Measurements from ENCODE around the gene DPH2. TPM values are rescaled to one million over a fixed set of nuclear protein-coding genes. Genes with fewer than 3 reads are reported as not detected.

The DPH2 gene
- total RNA-seq, 1 donor from 2014 or later = 14.8 TPM

DNA sequence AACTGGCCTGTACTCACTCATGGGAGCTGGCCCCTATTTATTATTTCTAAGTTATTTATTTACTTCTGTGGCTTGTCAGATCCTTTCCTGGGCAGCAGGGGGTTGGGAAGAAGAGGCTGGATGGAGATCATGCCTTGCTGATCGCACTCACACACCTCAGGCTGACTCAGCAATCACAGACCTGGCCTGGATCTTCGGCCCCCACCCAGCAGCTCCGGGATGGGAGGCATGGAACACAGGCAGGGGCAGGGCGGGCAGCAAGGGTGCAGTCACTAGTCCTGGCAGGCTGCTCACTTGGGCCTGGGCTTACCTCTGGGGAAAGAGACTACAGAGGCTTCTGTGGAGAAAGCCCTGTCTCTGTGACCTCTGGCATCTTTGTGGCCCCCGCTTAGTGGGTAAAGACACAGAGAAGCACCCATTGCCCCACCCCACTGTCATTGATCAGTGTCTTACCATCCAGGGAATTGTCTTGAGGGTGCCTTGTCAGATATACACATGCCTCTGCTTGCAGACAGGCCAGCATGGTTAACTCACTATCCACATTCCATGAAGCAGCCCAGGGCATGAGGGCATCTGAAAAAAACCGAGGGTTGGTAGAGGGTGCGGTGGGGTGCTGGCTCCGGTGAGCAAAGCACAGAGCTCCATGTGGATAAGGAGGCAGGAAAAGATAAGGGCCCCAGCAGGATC, 32.5 kb upstream of the DPH2 start:
- DNase-seq (ENCODE audit: missing footprints) = no peak
- intact Hi-C loops (cut with DNase I) = loop anchor here (10.0 kb wide), 1 partner anchor 103 kb away; no protein-coding TSS in a partner anchor
- no peak for ATAC-seq

DNA sequence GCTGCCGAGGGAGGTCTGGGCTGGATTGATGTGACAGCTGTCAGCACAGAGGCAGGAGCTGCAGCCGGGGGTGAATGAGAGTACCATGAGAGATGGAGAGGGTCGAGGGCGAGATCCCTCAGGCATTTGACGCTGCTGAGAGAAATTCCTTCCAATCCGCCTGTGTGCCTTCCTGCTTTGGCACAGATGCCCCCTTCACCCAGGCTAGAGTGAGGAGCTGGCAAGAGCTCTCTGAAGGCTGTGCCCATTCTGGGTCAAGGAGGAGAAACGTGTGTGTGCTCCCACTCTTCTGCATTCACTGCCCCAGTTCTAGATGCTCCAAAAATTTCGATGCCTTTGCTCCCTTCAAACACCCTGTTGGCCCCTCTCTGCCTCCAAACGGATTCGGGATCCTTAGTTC, 31.4 kb upstream of the DPH2 start:
- ATAC-seq (no peak), DNase-seq (ENCODE audit: missing footprints) (no peak)
- intact Hi-C loops (cut with DNase I) = loop anchor here (10.0 kb wide), 1 partner anchor 104 kb away; no protein-coding TSS in a partner anchor

DNA sequence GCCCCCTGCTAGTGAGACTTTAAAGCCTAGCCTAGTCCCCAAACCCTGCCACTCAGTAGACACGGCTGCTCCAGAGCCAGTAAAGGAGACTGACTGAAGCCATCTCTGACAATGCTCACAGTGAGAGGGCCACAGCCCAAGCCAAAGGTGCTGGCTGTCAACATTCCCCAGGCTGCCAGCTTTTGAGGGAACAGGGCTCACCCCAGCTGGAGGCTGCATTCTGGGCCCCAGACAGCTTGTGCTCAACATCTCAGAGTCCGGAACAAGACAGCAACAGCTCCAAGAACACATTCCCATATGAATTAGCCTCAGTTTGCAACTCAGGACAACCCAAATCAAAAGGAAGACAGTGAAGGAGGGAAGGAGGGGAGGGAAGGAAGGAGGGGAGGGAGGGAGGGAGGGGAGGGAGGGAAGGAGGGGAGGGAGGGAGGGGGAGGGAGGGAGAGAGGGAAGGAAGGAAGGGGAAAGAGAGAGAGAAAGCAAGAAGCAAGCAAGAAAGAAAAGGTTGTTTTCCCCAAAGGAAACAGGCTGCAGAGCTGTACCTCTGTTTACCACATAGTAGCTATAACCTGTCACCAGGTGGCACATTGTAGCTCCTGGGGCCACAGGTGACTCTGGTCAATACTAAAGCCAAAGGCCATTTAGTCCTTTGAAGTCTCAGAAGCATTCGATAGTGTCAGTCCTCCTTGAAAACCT, 30.8 kb upstream of the DPH2 start:
- DNase-seq (ENCODE audit: missing footprints) (no peak), ATAC-seq (peak; percentile 69)
- intact Hi-C loops (cut with DNase I) = loop anchor here (10.0 kb wide), 1 partner anchor 104 kb away; no protein-coding TSS in a partner anchor

DNA sequence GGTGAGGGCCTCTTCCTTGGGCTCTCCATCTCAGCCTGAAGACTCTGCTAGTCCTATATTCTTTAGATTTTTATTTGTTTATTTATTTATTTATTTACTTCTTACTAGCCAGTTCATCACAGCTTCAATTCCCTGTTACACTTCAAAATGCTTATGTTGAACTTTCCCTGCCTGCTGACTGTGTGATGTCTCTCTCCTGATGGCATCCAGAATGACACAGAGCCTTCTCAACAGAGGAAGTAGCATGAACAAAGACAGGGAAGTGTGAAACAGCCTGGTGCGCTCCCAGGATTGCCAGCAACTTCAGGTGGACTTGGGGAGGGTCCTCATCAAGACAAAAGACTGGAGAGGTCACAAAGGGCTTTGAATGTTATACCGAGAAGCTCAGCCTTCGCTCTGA, 27.4 kb upstream of the DPH2 start:
- DNase-seq (ENCODE audit: missing footprints) (no peak), ATAC-seq (no peak)
- intact Hi-C loops (cut with DNase I) = no loop called here

DNA sequence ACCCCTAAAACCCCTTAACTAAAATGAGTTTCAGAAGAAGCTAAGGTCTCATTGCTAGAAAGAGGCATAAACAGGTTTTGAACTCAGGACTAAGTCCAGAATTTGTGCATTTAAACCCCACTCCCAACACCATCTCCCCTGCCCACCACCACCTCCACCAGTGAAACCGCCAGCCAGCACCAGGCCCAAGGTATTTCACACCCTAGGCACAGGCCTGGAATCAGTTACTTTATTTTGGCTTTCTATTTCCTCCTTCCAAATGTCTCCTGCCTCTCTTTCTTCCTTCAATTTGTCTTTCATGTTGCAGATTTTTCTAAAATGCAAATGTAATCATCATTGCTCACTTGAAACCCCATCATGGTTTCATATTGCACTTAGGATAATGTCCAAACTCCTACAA, 24.9 kb upstream of the DPH2 start:
- DNase-seq (ENCODE audit: missing footprints) (no peak), ATAC-seq (no peak)
- intact Hi-C loops (cut with DNase I) = loop anchor here (5.0 kb wide), 1 partner anchor 183 kb away; no protein-coding TSS in a partner anchor

DNA sequence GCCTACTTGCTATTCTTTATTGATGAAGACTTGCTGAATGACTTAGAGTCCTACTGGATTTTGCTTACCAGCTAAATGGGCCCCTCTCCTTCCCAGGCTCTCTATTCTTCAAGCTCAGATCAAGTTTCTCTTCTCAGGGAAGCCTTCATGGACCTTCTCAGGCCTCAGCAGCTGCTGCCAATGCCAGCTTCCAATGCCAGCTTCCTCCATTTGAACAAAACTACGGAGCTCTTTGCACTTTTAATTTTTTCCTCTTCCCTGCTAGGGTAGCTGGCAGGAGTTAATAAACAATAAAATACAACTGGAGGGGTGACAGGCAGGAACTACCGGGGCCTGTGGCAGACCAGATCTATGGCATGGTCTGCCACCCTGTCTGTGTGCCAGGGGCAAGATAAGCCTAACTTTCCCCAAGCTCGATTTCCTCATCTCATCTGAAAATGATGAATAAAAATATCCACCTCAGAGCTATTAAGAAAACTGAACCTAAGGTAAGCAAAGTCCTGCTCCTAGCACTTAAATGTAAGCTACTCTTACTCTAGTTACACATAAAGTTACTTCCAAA, 24.1 kb upstream of the DPH2 start:
- ATAC-seq (no peak), DNase-seq (ENCODE audit: missing footprints) (no peak)
- intact Hi-C loops (cut with DNase I) = loop anchor here (1.0 to 5.0 kb wide), 2 partner anchors 29 to 183 kb away; partner anchors contain the start of gene ATP6V0B

DNA sequence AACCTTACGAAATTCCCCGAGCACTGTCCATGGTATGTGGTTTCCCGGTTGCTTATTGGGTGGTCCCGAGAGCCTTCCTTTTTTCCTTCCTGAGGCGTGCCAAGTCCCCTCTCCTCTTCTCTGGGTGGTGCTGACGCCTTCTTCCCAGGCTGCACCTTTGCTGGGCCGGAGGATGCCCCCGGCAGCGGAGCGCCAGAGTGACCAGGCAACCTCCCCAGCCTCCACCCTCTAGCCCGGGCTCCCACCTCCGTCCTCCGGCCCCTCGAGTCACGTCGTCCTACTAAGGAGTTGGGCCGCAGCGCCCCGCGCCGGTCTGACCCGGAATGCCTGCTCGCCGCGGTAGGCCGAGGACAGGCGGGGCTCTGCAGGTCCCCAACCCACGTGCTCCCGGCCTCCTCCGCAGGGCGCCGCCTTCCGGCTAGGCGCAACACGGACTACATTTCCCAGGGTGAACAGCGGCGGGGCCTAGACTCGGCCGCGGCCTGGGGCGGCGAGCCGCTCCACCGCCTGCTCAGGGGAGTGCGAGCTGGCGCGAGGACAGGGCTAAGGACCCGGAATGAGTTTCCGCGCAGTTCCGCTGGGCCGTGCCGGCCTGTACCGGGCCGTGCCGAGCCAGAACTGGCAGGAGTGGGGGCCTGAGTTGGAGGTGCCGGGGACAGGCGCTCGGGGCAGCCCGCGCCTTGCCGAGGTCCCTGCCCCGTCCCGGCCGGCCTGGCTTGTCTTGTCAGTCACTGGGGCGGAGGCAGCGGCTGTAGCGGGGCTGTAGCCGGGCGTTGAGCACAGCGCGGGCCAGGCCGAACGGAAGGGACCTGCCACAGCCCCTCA, 23.4 kb upstream of the DPH2 start, which contains the start of gene IPO13:
Gene IPO13 (plus strand): TSS at position 715 of the 825 bp plus-strand sequence. CDS start 651 bp downstream, outside the sequence.
- peak; percentile 98 for DNase-seq (ENCODE audit: missing footprints)
- intact Hi-C loops (cut with DNase I) = loop anchor here (1.0 to 5.0 kb wide), 2 partner anchors 28 to 184 kb away; partner anchors contain the start of gene ATP6V0B
- peak; percentile 98 for ATAC-seq

DNA sequence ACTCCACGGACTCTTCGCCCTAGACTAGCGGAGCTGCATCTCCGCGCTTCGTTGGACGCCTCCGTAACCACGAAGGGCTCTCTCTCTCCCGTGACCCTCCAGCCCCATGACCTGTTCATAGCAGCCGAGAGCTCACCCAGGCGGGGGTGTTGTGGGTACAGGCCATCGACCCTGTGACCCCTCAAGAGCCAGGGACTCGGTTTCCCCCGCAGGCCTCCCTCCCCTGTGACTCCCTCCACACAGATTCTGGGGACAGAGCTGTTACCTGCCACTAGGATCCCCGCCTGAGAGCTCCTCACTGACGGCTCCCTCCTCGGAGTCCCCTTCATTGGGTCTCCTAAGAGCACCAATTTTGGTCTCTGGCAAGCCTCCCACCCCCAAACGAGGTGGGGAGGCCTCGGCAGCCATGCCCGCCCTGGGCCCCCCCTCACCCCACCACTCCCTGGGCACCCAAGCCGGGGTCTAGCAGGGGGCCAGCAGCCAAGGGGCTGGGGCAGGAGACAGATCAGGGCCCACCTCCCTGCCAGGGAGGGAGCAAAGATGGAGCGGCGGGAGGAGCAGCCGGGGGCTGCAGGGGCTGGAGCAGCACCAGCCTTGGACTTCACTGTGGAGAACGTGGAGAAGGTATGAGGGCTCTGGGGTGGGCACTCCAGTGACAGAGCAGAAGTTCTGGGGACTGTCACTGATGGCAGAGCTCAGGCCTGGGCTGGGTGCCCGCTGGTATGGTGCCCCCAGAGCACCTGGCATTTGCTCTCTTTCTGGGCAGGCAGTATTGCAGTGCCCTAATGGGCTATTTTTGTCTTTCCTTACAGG, 22.5 kb upstream of the DPH2 start:
- intact Hi-C loops (cut with DNase I) = loop anchor here (5.0 kb wide), 1 partner anchor 185 kb away; no protein-coding TSS in a partner anchor
- no peak for DNase-seq (ENCODE audit: missing footprints)
- ATAC-seq = peak; percentile 38

DNA sequence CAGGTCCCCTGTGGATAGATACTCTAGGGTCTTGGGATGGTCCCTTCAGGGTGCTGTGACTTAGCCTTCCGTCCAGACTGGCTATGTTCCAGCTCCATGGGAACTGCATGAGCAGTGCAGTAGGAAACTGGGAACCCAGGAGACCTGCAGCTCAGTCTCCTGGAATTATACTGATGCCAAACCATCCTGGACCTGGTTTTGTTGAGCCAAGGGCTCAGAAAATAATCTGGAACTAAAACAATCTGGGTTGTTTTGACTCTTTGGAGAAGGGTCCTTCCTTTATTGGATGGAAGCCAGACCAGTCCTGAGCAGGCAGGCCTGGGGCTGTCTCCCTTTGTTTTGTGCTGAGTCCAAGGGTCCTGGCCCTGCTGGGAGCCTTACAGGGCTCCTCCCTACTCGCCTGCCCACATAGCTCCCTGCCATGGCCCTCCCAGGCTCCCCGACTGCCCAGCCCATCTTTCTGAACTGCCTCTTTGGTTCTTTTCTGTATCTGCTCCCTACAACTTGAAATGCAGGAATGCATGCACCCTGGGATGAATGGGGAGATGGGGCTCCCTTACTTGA, 21.9 kb upstream of the DPH2 start:
- DNase-seq (ENCODE audit: missing footprints) = no peak
- intact Hi-C loops (cut with DNase I) = loop anchor here (5.0 kb wide), 1 partner anchor 186 kb away; no protein-coding TSS in a partner anchor
- no peak for ATAC-seq

DNA sequence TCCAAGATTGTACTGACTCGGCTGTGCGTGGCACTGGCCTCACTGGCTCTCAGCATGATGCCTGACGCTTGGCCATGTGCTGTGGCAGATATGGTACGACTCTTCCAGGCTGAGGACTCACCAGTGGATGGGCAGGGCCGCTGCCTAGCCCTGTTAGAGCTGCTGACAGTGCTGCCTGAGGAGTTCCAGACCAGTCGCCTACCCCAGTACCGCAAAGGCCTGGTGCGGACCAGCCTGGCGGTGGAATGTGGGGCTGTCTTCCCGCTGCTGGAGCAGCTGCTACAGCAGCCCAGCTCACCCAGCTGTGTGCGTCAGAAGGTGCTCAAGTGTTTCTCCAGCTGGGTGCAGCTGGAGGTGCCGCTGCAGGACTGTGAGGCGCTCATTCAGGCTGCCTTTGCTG, 20.1 kb upstream of the DPH2 start:
- ATAC-seq (no peak), DNase-seq (ENCODE audit: missing footprints) (no peak)
- intact Hi-C loops (cut with DNase I) = loop anchor here (5.0 kb wide), 1 partner anchor 187 kb away; no protein-coding TSS in a partner anchor

DNA sequence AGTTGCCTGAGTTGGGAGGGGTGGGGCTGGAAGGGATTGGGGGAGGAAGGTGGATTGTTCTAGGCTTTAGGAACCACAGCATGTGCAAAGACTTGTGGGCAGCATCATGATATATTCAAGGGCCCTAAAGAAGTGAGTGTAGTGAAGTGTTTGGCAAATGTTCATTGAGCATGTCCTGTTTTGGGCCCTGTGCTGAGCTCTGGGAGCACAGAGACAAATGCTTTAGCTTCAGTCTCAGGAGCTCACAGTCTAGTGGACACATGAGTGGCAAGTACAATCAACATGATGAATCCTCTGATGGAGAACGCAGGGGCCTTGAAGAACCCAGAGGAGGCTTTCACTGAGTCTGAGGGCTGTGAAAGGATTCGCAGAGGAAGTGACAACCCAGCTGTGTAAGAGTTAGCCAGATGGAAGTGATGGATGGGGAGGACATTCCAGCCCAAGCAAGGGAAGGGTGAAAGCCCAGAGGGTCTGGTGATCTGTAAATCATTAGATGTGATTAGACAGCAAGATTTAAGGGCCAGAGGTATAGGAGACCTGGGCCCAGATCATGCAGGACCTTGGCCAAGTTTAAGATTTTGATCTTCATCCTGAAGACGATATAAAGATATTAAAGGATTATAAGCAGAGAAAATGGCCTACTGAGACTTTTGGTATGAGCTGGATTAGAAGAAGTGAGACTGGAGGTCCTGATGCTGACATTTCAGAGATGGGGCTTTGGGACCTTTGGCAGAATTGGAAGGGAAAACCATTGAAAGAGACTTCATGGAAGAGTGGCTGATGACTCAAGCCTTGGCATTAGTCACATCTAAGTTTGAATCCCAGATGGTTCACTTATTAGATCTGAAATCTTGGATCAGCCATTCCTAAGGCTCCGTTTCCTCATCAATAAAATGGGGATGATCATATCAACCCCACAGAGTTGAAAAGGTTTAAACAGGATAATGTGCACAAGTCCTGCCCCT, 18.5 kb upstream of the DPH2 start:
- DNase-seq (ENCODE audit: missing footprints) = no peak
- intact Hi-C loops (cut with DNase I) = no loop called here
- ATAC-seq = no peak

DNA sequence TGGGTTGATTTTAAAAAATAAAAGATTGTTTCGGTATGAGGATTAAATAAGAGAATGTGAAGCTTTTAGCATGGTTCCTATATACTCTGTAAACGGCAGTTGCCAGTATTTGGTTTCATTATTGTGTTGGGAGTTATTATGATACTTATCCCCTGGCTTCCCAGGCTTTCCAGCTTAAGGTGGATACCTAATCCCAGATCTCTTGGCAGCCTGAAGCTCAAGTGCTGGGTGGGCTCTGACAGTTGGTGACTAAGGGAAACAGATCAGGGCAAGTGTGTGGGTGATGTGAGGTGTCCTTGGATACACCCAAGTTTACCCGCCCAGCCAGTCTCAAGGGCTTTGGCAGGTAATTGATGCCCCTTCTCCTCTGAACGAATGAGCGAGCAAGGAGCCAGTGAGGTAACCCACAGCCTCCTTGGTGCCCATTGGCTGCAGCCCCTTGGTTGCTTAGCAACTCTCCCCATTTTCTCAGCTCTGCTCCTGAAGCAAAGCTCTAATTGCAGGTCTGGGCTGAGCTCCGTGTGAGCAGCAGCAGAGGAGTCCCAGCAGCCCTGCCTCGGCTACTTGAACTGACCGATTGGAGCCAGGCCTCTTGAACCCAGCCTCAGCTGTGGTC, 17.0 kb upstream of the DPH2 start:
- ATAC-seq = no peak
- DNase-seq (ENCODE audit: missing footprints) = no peak
- intact Hi-C loops (cut with DNase I) = no loop called here

DNA sequence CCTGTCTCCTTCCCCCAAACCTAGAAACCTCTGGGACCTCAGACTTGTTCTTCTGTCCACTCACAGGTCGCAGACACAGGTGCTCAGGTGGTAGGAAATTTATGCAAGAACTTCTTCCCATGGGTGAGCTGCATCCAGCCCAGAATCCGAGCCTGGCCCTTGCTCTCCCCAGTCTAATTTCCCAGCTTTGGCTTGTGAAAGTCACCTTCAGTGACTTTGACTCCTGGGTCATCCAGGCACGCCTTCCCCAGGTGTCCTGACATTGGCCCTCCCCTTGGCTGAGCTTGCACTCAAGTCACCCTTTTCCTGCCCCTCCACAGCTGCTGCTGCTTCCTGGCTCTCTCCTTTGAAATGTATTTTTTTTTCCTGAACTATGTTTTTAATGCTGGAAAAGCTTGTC, 16.4 kb upstream of the DPH2 start:
- ATAC-seq = no peak
- intact Hi-C loops (cut with DNase I) = no loop called here
- no peak for DNase-seq (ENCODE audit: missing footprints)

DNA sequence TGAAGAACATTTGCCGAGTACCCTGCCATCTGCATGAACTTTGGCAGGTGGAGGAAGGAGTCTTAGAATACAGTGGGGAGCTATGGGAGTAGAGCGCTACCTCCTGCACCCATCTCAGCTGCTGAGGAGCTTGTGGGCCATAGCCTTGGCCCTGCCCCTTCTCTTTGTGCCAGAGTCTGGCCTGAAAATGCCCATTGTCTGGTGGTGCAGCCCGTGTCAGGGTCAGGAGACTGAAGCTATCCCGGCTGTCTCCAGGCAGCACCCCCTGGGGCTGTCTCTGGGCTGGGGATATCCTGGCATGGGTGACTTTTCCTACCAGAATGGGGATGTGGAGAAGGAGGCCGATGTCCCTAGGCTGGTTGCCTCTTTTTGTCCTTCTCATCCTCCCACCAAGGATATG, 15.8 kb upstream of the DPH2 start:
- DNase-seq (ENCODE audit: missing footprints) (no peak), ATAC-seq (no peak)
- intact Hi-C loops (cut with DNase I) = no loop called here

DNA sequence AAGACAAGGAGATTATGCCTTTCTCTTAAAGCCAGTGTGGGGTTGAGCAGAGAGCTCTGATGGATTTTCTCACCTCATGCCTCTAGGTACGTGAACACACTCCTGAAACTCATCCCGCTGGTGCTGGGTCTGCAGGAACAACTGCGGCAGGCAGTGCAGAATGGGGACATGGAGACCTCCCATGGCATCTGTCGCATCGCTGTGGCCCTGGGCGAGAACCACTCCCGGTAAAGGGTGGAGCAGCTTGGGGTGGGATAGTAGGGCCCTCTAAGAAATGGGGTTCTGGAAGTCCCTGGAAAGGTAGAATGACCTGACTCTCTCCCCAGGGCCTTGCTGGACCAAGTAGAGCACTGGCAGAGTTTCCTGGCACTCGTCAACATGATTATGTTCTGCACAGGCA, 13.6 kb upstream of the DPH2 start:
- no peak for ATAC-seq
- intact Hi-C loops (cut with DNase I) = no loop called here
- no peak for DNase-seq (ENCODE audit: missing footprints)

DNA sequence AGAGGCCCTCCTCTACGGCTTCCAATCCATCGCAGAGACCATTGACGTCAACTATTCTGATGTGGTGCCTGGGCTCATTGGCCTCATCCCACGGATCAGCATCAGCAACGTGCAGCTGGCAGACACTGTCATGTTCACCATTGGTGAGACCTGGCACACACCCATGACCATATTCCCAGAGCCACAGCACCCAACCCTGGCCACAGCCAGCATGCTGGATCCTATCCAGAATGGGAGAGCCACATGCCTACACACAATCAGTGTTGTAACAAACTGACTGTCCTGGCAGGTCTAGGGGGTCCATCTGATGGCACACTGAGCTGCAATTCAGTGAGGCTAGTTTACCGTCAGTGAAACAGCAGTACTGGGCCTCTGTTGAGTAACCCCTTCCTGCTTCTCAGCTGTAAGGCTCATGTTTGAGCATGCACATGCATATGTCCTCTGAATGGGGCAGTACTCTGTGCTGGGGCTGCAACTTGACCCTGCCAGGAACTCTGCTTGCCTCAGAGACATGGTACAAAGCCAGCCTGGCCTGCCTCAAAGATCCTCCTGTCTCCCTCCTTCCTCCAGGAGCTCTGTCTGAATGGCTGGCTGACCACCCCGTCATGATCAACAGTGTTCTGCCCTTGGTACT, 12.3 kb upstream of the DPH2 start:
- ATAC-seq (no peak), DNase-seq (ENCODE audit: missing footprints) (no peak)
- intact Hi-C loops (cut with DNase I) = no loop called here
